IPS-18c (cell line): ENCODE results near the gene AEBP2.

Experiments
- H3K4me3 ChIP-seq: 2 replicates; pipeline ENCODE4 v1.7.0; 2013; ENCODE audit warnings: low read depth, mild to moderate bottlenecking, low read length, moderate library complexity; ENCODE audit not compliant: insufficient read depth
- H3K9me3 ChIP-seq: one replicate; pipeline ENCODE4 v1.6.1; 2013; ENCODE audit warnings: mild to moderate bottlenecking, low read length, moderate library complexity; ENCODE audit not compliant: control insufficient read depth, insufficient read depth

The AEBP2 gene

GRCh38 chr12:19480459-19480858 lies 41.2 kb downstream of the AEBP2 start:
- no peak overlapping the region for H3K4me3 ChIP-seq
- H3K9me3 ChIP-seq: no peaks in the 10 kb centered on the region

- Histone ChIP-seq H3K9me3 (no peaks in the 10 kb centered on the region), H3K4me3 (no peak overlapping the region)
Observed at GRCh38 chr12:19482036-19482435, 42.7 kb downstream of the AEBP2 start.

DNA sequence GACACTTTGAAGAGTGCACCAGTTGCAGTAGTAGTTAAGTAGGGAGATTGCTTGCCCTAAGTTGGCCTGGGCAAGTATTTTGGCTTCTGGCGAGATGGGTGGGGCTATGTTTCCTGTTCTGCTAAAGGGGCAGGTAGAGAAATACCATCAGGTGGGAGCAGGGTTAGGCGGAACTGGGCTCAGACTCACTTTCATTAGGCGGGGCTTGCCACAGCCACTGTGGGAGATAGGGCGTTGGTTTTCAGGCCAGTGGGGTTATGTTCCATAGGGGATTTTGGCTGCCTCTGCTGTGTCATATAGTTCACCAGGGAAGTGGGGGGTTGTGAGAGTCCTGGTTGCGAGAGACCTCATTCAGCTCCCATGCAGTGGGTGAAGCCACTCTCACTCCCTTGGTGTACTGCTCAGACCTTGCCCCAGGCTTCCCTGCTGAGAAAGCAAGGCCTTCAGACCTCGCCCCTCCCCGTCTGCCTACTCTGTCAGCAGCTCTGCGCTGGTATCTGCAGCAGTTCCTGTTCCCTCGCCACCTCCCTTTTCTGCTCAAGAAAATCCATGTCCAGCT lies 43.3 kb downstream of the AEBP2 start:
- Histone ChIP-seq H3K4me3 (no peak overlapping the region), H3K9me3 (no peaks in the 10 kb centered on the region)

DNA sequence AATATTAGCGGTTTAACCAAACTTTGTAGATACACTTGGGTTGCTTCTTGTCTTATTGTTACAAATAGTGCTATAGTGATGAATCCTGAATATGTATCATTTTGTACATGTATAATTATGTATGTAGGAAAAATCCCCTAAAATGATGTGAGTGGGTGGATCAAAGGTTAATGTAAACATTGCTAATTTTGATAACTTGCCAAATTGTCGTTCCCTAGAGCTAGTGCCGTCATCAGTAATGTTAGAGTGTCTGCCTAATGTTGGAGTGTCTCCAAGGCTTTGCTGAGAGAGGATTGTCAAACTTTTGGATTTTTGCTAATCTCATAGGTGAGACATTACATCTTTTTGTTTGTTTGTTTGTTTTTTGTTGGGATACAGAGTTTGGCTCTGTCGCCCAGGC lies 44.4 kb downstream of the AEBP2 start:
- H3K9me3 ChIP-seq: no peaks in the 10 kb centered on the region
- H3K4me3 ChIP-seq: no peak overlapping the region

DNA sequence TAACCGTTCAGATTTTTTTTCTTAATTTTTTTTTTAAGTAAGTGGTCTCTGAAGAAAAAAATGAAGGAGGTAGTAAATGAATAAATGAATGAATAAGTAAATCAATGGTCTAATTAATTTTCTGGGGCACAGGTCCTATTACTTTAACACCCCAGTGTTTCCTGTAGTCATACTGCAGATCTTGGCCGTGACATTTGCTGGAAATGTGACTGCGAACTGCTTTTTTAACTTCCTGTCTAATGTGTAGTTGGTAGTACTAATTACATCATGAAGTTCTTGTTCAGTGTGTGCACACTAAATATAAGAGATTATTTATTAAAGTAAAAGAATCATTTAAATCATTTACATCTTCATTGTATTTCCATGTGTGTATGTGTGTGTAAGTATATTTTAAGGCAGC lies 45.4 kb downstream of the AEBP2 start:
- Histone ChIP-seq H3K9me3 (no peaks in the 10 kb centered on the region), H3K4me3 (no peak overlapping the region)

DNA sequence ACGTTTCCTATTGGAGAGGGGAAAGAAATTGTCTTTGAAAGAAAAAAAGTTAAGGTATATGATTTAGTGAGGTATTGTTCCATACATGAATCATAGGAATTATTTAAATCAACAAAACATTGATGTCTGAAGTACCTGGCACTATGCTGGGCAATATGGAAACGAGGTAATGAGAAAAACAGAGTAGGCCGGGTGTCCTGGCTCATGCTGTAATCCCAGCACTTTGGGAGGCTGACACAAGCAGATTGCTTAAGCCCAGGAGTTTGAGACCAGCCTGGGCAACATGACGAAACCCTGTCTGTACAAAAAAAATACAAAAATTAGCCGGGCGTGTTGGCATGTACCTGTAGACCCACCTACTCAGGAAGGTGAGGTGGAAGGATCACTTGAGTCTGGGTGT lies 45.9 kb downstream of the AEBP2 start:
- H3K4me3 ChIP-seq: no peak overlapping the region
- no peaks in the 10 kb centered on the region for H3K9me3 ChIP-seq

DNA sequence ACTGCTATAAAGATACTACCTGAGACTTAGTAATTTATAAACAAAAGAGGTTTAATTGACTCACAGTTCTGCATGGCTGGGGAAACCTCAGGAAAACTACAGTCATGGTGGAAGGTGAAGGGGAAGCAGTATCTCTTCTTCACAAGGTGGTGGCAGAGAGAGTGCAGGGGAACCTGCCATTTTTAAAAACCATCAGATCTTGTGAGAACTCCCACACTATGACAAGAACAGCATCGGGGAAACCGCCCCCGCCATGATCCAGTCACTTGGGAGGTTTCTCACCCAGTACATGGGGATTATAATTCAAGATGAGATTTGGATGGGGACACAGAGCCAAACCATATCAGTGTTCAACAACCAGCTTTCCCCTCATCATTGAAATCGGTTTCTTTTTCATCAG lies 49.9 kb downstream of the AEBP2 start:
- no peak overlapping the region for H3K4me3 ChIP-seq
- H3K9me3 ChIP-seq: no peaks in the 10 kb centered on the region

- H3K4me3 ChIP-seq: no peak overlapping the region
Observed at GRCh38 chr12:19490908-19491307, 51.6 kb downstream of the AEBP2 start.

DNA sequence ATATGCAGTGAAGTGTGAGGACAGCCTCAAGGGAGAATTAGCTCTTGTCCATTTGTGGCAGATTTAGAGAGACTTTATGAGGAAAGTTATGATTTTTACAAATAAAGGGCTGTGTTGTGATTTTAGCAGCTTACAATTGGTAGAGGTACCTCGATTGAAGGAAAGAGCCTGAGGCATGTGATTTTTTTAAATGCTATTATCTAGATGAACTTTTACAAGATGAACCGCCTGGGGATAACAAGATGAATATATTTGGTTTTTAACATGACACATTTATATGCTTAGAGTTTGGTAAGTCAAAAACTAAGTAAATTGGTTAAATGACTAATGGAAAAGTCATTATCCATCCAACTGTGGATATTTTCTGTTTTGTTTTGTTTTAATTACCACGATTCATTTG lies 52.6 kb downstream of the AEBP2 start:
- Histone ChIP-seq H3K4me3 (no peak overlapping the region), H3K9me3 (no peaks in the 10 kb centered on the region)

More at GRCh38 chr12:19490908-19491307, 51.6 kb downstream of the AEBP2 start:
- no peaks in the 10 kb centered on the region for H3K9me3 ChIP-seq

- no peaks in the 10 kb centered on the region for H3K9me3 ChIP-seq
- no peak overlapping the region for H3K4me3 ChIP-seq
Observed at GRCh38 chr12:19496219-19496878, 57.1 kb downstream of the AEBP2 start.

DNA sequence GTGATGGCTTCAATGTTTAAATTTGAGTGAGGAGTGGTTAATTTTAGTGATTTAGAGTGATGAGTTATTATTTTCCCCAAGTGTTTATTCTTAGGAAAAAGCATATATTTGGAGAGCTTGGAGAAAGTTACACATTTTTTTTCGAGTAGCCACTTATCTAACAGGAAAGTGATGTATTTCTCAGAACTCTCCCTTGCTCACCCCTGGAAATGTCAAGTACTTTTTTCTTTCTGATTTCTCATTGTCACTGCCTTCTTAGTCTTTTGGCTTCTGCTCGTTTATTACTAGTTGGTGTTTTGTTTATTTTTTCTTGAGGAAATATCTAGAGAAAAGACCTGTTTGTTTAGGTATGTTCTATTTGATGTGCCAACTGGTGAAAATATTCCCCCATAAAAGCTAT lies 58.8 kb downstream of the AEBP2 start:
- Histone ChIP-seq H3K9me3 (no peaks in the 10 kb centered on the region), H3K4me3 (no peak overlapping the region)

DNA sequence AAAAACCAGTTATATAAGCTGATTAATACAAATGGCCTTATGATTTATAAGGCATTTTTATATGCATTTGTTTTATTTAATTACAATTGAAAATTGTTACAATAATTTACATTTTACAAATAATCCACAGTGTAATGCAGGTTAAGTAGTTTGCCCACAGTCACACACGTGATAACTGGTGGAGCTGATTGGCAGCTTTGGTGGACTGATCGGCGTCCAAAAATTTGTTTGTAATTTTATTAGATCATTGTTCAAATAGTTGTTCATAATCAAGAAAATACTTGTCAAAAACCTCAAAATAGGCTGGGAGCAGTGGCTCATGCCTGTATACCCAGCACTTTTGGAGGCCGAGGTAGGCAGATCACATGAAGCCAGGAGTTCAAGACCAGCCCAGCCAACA lies 59.7 kb downstream of the AEBP2 start:
- Histone ChIP-seq H3K4me3 (no peak overlapping the region), H3K9me3 (no peaks in the 10 kb centered on the region)

GRCh38 chr12:19506497-19506896 lies 67.2 kb downstream of the AEBP2 start:
- Histone ChIP-seq H3K9me3 (no peaks in the 10 kb centered on the region), H3K4me3 (no peak overlapping the region)

- H3K4me3 ChIP-seq: no peak overlapping the region
Observed at GRCh38 chr12:19507823-19508222, 68.5 kb downstream of the AEBP2 start.

GRCh38 chr12:19510461-19510860 lies 71.2 kb downstream of the AEBP2 start:
- no peaks in the 10 kb centered on the region for H3K9me3 ChIP-seq
- no peak overlapping the region for H3K4me3 ChIP-seq

More at GRCh38 chr12:19507823-19508222, 68.5 kb downstream of the AEBP2 start:
- H3K9me3 ChIP-seq: no peaks in the 10 kb centered on the region

DNA sequence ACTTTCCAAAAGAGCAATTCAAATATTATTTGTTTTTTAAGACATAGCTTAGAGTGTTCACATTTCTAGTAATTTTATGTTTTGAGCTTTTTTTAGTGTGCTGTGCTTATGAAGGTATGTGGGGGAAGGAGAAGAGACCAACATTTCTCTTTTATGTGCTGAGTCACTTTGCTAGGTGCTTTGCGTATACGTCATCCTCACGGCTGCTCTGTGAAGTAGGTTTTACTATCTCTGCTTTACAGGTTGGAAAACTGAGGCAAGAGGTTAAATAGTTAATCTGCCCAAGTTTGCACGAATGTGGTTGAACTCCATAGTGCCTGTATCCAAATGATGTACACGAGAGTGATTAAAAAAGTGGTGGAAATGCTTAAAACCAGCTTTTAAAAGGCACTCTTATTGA lies 75.9 kb downstream of the AEBP2 start:
- no peaks in the 10 kb centered on the region for H3K9me3 ChIP-seq
- no peak overlapping the region for H3K4me3 ChIP-seq

- no peak overlapping the region for H3K4me3 ChIP-seq
Observed at GRCh38 chr12:19517583-19517982, 78.3 kb downstream of the AEBP2 start.

DNA sequence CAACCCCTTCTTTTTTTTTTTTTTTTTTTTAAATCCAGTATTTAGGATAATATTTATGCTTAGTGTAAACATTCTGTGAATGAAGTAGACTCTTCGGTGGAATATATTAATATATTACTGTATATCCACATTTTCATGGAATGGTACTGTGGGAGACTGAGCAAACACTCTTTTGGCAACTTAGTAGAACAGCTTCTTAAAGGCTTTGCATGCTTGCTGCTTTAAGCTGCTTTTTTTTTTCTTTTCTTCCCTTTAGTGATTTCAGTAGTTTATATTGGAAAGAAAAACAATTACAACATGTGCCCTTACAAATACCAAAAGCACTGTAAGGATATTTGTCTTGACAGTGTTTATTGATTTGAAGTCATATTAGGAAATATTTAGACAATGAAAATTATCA lies 78.9 kb downstream of the AEBP2 start:
- Histone ChIP-seq H3K4me3 (no peak overlapping the region), H3K9me3 (no peaks in the 10 kb centered on the region)

More at GRCh38 chr12:19517583-19517982, 78.3 kb downstream of the AEBP2 start:
- H3K9me3 ChIP-seq: no peaks in the 10 kb centered on the region
